ENCODE measurements around the gene LGR4.
A peak's percentile ranks its signal among the peaks of the same experiment; 100 is the strongest.

LGR4 gene

GRCh38 chr11:27425814-27426213 is 46.8 kb downstream of the LGR4 start:
- DNase-seq = no peak

- DNase-seq = peak; percentile 39
Measured at GRCh38 chr11:27423125-27423524, 49.5 kb downstream of the LGR4 start.

- no peak for DNase-seq
Measured at GRCh38 chr11:27421819-27422494, 50.6 kb downstream of the LGR4 start.

- no peak for DNase-seq
Measured at GRCh38 chr11:27420722-27421572, 51.6 kb downstream of the LGR4 start.

- no peak for DNase-seq
Measured at GRCh38 chr11:27420217-27420616, 52.4 kb downstream of the LGR4 start.

- no peak for DNase-seq
Measured at GRCh38 chr11:27418356-27418755, 54.2 kb downstream of the LGR4 start.

GRCh38 chr11:27416568-27417176 is 55.9 kb downstream of the LGR4 start:
- no peak for DNase-seq

- DNase-seq = no peak
Measured at GRCh38 chr11:27414644-27415043, 57.9 kb downstream of the LGR4 start.

- no peak for DNase-seq
Measured at GRCh38 chr11:27413218-27413617, 59.4 kb downstream of the LGR4 start.

- DNase-seq = no peak
Measured at GRCh38 chr11:27412192-27412691, 60.3 kb downstream of the LGR4 start.

GRCh38 chr11:27411328-27411727 is 61.3 kb downstream of the LGR4 start:
- DNase-seq = no peak

GRCh38 chr11:27410272-27410671 is 62.3 kb downstream of the LGR4 start:
- no peak for DNase-seq

- DNase-seq = peak; percentile 4
Measured at GRCh38 chr11:27409742-27410141, 62.8 kb downstream of the LGR4 start.

- DNase-seq = no peak
Measured at GRCh38 chr11:27409049-27409448, 63.5 kb downstream of the LGR4 start.

GRCh38 chr11:27408246-27408800 is 64.3 kb downstream of the LGR4 start:
- DNase-seq = no peak

GRCh38 chr11:27406498-27407354 is 65.9 kb downstream of the LGR4 start:
- DNase-seq = no peak

GRCh38 chr11:27405134-27405533 is 67.5 kb downstream of the LGR4 start:
- DNase-seq = no peak

GRCh38 chr11:27404427-27404826 is 68.2 kb downstream of the LGR4 start:
- DNase-seq = peak; percentile 3

GRCh38 chr11:27403195-27403594 is 69.4 kb downstream of the LGR4 start:
- no peak for DNase-seq

- no peak for DNase-seq
Measured at GRCh38 chr11:27402450-27402849, 70.1 kb downstream of the LGR4 start.

- DNase-seq = no peak
Measured at GRCh38 chr11:27401833-27402316, 70.7 kb downstream of the LGR4 start.

- no peak for DNase-seq
Measured at GRCh38 chr11:27401280-27401832, 71.2 kb downstream of the LGR4 start.
